HG02610 (cell line): ENCODE results near the gene ITGA8.
"Not testable (repeated sequence)": the region's sequence is repeated elsewhere in the genome, so short reads cannot be mapped to it uniquely, and the experiment has no call there.

Experiments
- ATAC-seq: cut with Tn5 transposase; IDR thresholded peaks from one replicate; pipeline ENCODE4 v1.9.1; 2021; ENCODE audit warnings: mild to moderate bottlenecking, moderate library complexity; ENCODE audit not compliant: unreplicated experiment

ITGA8 gene

GRCh38 chr10:15690031-15690430 lies 29.7 kb downstream of the ITGA8 start:
- ATAC-seq: no peak

- ATAC-seq: no peak
Measured at GRCh38 chr10:15684768-15685167, 35.0 kb downstream of the ITGA8 start.

- ATAC-seq: no peak
Measured at GRCh38 chr10:15681076-15681475, 38.6 kb downstream of the ITGA8 start.

GRCh38 chr10:15678851-15679250 lies 40.9 kb downstream of the ITGA8 start:
- ATAC-seq: no peak

DNA sequence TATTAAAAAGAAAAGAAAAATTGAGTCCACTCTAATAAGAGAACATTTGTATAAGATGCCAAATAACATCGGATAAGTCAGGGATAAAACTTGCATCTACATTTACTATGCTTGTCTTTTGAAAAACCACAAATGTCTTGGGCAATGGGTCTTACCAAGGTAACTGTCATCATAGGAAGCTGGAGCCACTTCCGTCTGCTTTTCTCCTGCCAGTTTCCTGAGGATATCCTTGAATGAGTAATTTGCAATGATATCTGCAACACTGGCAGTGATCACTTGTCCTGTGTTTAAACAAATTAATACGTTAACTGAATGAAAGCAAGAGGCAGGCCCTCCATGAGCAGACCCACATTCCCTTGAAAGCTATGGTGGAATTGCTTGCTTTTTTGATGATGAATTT lies 47.3 kb downstream of the ITGA8 start:
- no peak for ATAC-seq

GRCh38 chr10:15670880-15671279 lies 48.8 kb downstream of the ITGA8 start:
- no peak for ATAC-seq

- no peak for ATAC-seq
Measured at GRCh38 chr10:15661574-15661973, 58.1 kb downstream of the ITGA8 start.

DNA sequence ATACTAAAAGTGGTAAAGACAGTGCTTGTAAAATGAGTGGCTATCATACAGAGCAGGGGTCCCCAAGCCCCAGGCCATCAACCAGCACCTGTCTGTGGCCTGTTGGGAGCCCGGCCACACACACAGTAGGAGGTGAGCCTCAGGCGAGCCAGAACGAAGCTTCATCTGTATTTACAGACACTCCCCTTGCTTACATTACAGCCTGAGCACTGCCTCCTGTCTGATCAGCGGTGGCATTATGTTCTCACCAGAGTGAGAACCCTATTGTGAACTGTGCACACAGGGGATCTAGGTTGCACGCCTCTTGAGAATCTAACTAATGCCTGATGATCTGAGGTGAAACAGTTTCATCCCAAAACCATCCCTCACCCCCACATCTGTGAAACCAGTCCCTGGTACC lies 58.7 kb downstream of the ITGA8 start:
- ATAC-seq: no peak

DNA sequence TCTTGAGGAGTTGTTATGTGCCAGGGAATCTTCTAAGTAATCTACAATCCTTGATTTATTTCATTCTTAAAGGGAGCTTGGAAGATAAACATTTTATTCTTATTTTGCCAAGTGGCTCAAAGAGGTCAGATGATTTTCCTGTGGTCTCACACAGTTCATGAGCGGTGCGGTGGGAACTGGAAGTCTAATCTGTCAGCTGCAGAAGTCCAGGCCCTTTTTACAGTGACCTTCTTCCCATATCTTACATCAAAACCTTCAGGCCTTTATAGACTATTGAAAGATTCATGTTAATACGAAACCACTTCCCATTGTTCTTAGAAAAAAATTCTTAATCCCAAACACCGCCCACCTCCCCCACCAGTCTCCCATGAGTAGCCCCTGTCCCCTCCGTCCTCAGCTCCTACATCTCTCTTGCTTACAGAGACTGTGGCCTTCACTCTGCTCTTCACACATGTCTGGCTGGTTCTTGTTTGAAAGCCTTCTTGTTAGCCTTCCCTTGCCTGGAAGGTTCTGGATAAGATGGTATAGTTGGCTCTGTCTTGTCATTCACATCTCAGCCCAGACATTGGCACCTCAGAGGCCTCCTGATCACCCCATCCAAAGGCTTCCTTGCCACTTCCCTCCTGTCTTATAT lies 61.5 kb downstream of the ITGA8 start:
- ATAC-seq: no peak

- no peak for ATAC-seq
Measured at GRCh38 chr10:15652757-15653156, 67.0 kb downstream of the ITGA8 start.

DNA sequence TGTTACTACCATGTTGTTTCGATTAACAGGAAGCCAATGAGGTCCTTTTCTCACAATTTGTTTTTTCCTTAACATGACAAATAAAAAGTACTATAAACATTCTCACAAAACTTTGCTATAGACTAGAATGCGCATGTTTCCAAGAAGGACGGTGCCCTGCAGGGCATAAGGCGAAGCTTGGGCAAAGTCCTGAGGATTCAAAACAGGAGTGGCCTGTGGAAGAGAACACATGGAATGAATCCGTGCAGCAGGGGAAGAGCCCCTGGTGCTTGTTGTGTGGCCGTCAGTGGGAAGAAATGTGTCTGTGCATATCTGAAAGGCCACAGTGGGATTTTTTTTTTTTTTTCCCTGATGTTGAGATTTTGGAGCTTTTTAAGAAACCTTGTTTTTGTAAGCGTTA lies 67.6 kb downstream of the ITGA8 start:
- no peak for ATAC-seq

DNA sequence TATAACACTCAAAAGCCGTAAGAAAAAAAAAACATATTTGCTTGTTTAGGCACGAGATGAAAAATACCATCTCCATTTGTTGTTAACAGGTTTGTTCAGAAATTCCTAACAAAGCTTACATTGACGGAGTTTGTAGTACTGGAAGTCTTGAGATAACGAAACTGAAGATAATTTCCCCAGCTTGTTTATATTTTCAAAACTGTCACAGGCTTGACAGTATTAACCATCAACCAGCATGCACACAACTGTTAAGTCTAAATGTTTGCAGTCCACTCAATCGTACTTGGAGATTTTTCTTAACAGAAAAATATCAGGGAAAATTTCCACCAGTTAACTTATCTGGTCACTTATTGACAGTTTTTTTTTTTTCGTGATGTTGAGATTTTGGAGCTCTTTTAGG lies 68.5 kb downstream of the ITGA8 start:
- ATAC-seq: no peak

- no peak for ATAC-seq
Measured at GRCh38 chr10:15642095-15642494, 77.6 kb downstream of the ITGA8 start.

GRCh38 chr10:15640536-15641085 lies 79.1 kb downstream of the ITGA8 start:
- no peak for ATAC-seq

DNA sequence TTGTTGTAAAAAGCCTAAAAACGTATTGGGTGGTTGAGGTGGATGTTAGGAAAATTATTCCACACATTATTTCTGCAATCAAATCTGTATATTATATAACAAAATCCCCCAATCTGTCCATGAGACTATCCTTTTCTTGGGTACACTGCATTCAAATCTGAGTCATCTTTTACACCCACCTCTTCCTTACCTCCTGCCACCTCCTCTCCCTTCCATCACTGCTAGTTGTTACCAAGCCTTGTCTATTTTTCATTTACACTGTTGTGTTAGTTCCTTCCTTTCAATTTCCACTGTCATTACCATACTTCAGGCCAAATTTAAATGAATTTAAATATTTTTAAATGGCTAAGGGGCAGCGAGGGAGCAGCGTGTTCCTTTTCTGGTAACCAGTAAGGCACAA lies 83.3 kb downstream of the ITGA8 start:
- no peak for ATAC-seq

- ATAC-seq: no peak
Measured at GRCh38 chr10:15632456-15633091, 87.1 kb downstream of the ITGA8 start.

- ATAC-seq: not testable (repeated sequence)
Measured at GRCh38 chr10:15631205-15631604, 88.5 kb downstream of the ITGA8 start.

GRCh38 chr10:15630353-15630752 lies 89.4 kb downstream of the ITGA8 start:
- ATAC-seq: no peak

- ATAC-seq: no peak
Measured at GRCh38 chr10:15627617-15628196, 92.0 kb downstream of the ITGA8 start.

DNA sequence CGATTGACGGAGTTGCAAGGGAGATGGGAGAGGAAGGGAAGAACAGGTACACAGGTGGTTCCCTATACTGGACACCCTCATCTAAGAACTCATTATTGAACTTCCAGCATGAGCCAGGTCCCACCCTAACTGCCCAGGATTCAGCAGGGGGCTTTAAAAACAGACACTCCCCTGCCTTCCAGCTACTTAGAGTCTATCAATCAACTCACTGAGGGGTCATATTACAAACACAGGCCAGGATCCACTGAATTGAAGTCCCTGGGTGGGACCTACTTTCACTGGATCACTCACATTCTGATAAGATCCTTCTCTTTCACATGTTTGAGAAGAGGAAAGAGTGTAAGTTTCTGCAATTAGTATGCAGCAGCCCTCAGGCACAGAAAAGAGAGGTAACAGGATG lies 92.8 kb downstream of the ITGA8 start:
- no peak for ATAC-seq

DNA sequence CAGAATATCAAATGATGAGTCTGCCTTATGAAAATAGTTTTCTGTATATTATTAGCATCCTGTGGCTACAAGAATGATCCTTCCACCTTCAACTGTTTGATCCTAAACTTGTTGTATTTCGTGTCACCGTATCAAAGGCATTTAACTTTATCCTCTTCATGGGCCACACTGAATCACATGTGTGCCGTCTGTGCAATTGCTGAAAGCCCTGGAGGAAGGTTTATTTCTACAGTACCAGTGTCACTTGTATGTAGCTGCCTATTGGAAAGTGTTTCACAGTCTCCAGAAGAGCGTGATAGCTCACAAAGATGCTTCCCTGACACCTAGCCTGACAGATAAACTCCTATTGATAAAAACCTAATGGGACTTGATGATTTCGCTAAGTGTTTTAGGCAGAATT lies 94.5 kb downstream of the ITGA8 start:
- no peak for ATAC-seq
